ENCODE results near the gene BNIP1.
"Not testable (repeated sequence)": the region's sequence is repeated elsewhere in the genome, so short reads cannot be mapped to it uniquely, and the experiment has no call there.

BNIP1 gene, protein sequence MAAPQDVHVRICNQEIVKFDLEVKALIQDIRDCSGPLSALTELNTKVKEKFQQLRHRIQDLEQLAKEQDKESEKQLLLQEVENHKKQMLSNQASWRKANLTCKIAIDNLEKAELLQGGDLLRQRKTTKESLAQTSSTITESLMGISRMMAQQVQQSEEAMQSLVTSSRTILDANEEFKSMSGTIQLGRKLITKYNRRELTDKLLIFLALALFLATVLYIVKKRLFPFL

GRCh38 chr5:173144200-173145176 is at the start of gene BNIP1:
Gene BNIP1 (plus strand): TSS chr5:173144531. CDS start chr5:173144546, 15 bp downstream.
- H3K36me3 Mint-ChIP-seq (ENCODE audit: low read depth), result peaks cover 16% of the 10 kb centered on the region
- H3K27me3 Mint-ChIP-seq (ENCODE audit: low read depth), result no peaks in the 10 kb centered on the region
- peaks cover 6% of the 10 kb centered on the region for H3K4me1 Mint-ChIP-seq (ENCODE audit: low read depth)
- H3K9me3 Mint-ChIP-seq, result no peaks in the 10 kb centered on the region
- H3K4me3 Mint-ChIP-seq, result peak within 1 kb of the TSS; percentile 97
- peak within 1 kb of the TSS; percentile 99 for H3K27ac Mint-ChIP-seq
- peak; percentile 92 for DNase-seq (ENCODE audit: low spot score)

DNA sequence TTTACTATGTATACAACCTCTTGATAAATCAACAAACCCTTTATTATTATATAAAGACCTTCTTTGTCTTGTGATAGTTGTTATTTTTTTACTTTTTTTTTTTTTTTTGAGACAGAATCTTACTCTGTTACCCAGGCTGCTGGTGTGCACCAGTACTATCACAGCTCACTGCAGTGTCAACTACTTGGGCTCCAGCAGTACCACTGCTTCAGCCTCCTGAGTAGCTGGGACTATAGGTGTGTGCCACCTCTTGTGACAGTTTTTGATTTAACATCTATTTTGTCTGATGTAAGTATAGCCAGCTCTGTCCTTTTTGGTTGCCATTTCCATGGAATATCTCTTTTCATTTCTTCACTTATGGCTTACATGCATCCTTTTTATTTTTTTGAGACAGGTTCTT is 45.5 kb upstream of the BNIP1 start:
- Mint-ChIP-seq H3K36me3 (ENCODE audit: low read depth) (peaks cover 6% of the 10 kb centered on the region), H3K4me1 (ENCODE audit: low read depth) (peaks cover 3% of the 10 kb centered on the region), H3K27me3 (ENCODE audit: low read depth) (no peaks in the 10 kb centered on the region), H3K27ac (no peak overlapping the region), H3K9me3 (peaks cover 6% of the 10 kb centered on the region), H3K4me3 (no peak overlapping the region)
- no peak for DNase-seq (ENCODE audit: low spot score)

DNA sequence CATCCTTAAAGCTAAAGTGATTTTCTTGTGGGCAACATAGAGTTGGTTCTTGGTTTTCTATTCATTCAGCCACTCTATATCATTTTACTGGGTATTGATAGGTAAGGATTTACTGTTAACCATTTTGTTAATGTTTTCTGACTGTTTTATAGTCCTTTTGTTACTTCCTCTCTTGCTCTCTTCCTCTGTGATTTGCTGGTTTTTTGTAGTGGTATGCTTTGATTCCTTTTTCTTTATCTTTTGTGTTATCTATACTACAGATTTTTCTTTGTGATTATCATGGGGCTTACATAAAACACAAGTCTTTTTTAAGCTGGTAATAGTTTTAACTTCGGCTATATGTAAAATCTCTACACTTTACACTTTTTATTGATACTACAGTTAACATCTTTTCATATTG is 44.9 kb upstream of the BNIP1 start:
- Mint-ChIP-seq H3K27ac (no peak overlapping the region), H3K9me3 (peaks cover 6% of the 10 kb centered on the region), H3K36me3 (ENCODE audit: low read depth) (peaks cover 6% of the 10 kb centered on the region), H3K4me1 (ENCODE audit: low read depth) (peaks cover 3% of the 10 kb centered on the region), H3K4me3 (no peak overlapping the region), H3K27me3 (ENCODE audit: low read depth) (no peaks in the 10 kb centered on the region)
- DNase-seq (ENCODE audit: low spot score), result no peak

DNA sequence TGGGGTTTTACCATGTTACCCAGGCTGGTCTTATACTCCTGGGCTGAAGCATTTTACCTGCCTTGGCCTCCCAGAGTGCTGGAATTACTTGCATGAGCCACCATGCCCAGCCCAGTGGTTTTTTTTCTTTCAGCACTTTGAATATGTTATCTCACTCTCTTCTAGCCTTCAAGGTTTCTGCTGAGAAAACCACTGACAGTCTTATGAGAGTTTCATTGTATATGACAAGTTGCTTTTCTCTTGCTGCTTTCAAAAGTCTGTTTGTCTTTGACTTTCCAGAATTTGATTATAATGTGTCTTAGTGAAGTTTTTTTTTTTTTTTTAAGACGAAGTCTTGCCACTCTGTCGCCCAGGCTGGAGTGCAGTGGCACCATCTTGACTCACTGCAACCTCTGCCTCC is 43.1 kb upstream of the BNIP1 start:
- no peak for DNase-seq (ENCODE audit: low spot score)
- H3K4me1 Mint-ChIP-seq (ENCODE audit: low read depth), result peaks cover 3% of the 10 kb centered on the region
- H3K36me3 Mint-ChIP-seq (ENCODE audit: low read depth), result peaks cover 6% of the 10 kb centered on the region
- H3K27ac Mint-ChIP-seq, result no peak overlapping the region
- H3K4me3 Mint-ChIP-seq, result no peak overlapping the region
- no peaks in the 10 kb centered on the region for H3K27me3 Mint-ChIP-seq (ENCODE audit: low read depth)
- peaks cover 6% of the 10 kb centered on the region for H3K9me3 Mint-ChIP-seq

- H3K4me3 Mint-ChIP-seq, result no peak overlapping the region
- H3K4me1 Mint-ChIP-seq (ENCODE audit: low read depth), result peaks cover 3% of the 10 kb centered on the region
- H3K9me3 Mint-ChIP-seq, result peaks cover 6% of the 10 kb centered on the region
- peaks cover 6% of the 10 kb centered on the region for H3K36me3 Mint-ChIP-seq (ENCODE audit: low read depth)
- H3K27me3 Mint-ChIP-seq (ENCODE audit: low read depth), result no peaks in the 10 kb centered on the region
- DNase-seq (ENCODE audit: low spot score), result no peak
- H3K27ac Mint-ChIP-seq, result no peak overlapping the region
Measured at GRCh38 chr5:173103411-173103810, 40.9 kb upstream of the BNIP1 start.

- Mint-ChIP-seq H3K27ac (no peak overlapping the region), H3K36me3 (ENCODE audit: low read depth) (peaks cover 5% of the 10 kb centered on the region), H3K4me3 (no peak overlapping the region), H3K27me3 (ENCODE audit: low read depth) (no peaks in the 10 kb centered on the region), H3K4me1 (ENCODE audit: low read depth) (peaks cover 3% of the 10 kb centered on the region), H3K9me3 (no peaks in the 10 kb centered on the region)
- no peak for DNase-seq (ENCODE audit: low spot score)
Measured at GRCh38 chr5:173108914-173109313, 35.4 kb upstream of the BNIP1 start.

GRCh38 chr5:173114536-173114935 is 29.8 kb upstream of the BNIP1 start:
- no peak for DNase-seq (ENCODE audit: low spot score)
- Mint-ChIP-seq H3K4me3 (no peak overlapping the region), H3K27ac (no peak overlapping the region), H3K4me1 (ENCODE audit: low read depth) (peaks cover 3% of the 10 kb centered on the region), H3K36me3 (ENCODE audit: low read depth) (peaks cover 7% of the 10 kb centered on the region), H3K9me3 (peaks cover 1% of the 10 kb centered on the region), H3K27me3 (ENCODE audit: low read depth) (no peaks in the 10 kb centered on the region)

GRCh38 chr5:173119719-173120118 is 24.6 kb upstream of the BNIP1 start:
- H3K27me3 Mint-ChIP-seq (ENCODE audit: low read depth), result no peaks in the 10 kb centered on the region
- no peak for DNase-seq (ENCODE audit: low spot score)
- H3K4me3 Mint-ChIP-seq, result no peak overlapping the region
- no peak overlapping the region for H3K27ac Mint-ChIP-seq
- no peaks in the 10 kb centered on the region for H3K4me1 Mint-ChIP-seq (ENCODE audit: low read depth)
- peaks cover 11% of the 10 kb centered on the region for H3K36me3 Mint-ChIP-seq (ENCODE audit: low read depth)
- H3K9me3 Mint-ChIP-seq, result peaks cover 3% of the 10 kb centered on the region

DNA sequence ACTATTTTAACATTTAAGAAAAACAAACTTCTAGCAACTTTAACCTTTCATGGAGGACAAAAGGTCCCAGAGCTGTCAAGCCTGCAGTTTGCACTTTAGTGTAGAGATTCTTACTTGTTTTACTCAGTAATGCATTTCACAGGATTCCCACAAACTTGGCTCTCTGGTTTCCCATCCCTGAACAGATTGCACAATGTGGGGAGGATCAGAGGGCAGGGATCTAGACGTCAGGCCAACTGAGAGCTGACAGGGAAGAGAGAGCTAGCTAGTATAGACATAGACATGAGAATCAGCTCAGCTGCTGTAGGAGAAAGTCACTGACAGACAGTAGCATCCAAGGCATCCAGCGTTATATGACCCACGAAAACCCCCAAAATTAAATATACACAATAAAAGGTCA is 20.9 kb upstream of the BNIP1 start:
- Mint-ChIP-seq H3K9me3 (peaks cover 3% of the 10 kb centered on the region), H3K27ac (no peak overlapping the region), H3K36me3 (ENCODE audit: low read depth) (peaks cover 11% of the 10 kb centered on the region), H3K4me3 (no peak overlapping the region), H3K27me3 (ENCODE audit: low read depth) (no peaks in the 10 kb centered on the region), H3K4me1 (ENCODE audit: low read depth) (no peaks in the 10 kb centered on the region)
- DNase-seq (ENCODE audit: low spot score), result no peak

- not testable (repeated sequence) for DNase-seq (ENCODE audit: low spot score); H3K4me1 Mint-ChIP-seq (ENCODE audit: low read depth); H3K9me3 Mint-ChIP-seq; H3K4me3 Mint-ChIP-seq; H3K27me3 Mint-ChIP-seq (ENCODE audit: low read depth); H3K27ac Mint-ChIP-seq; H3K36me3 Mint-ChIP-seq (ENCODE audit: low read depth)
Measured at GRCh38 chr5:173132166-173132565, 12.2 kb upstream of the BNIP1 start.

DNA sequence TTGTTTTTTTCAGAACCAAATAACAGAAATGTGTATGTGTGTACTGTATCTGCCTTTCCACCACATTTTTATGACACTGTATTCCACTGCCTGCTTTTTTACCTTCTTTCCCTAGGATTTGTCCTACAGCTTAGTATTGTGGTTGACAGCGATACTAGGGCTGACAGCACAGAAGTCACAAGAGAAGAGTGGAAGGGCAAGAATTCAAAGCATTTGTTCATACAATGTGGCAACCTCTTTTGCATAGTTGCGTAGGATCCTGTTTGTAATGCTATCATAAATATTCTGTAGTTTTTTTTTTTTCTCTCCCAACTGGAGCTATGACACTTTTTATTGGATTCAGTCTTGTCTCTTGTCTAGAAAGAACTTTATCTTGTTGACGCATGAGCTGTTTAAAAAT is 5.6 kb upstream of the BNIP1 start:
- no peak overlapping the region for H3K4me3 Mint-ChIP-seq
- H3K36me3 Mint-ChIP-seq (ENCODE audit: low read depth), result no peaks in the 10 kb centered on the region
- no peaks in the 10 kb centered on the region for H3K27me3 Mint-ChIP-seq (ENCODE audit: low read depth)
- no peaks in the 10 kb centered on the region for H3K4me1 Mint-ChIP-seq (ENCODE audit: low read depth)
- no peaks in the 10 kb centered on the region for H3K9me3 Mint-ChIP-seq
- H3K27ac Mint-ChIP-seq, result no peak overlapping the region
- no peak for DNase-seq (ENCODE audit: low spot score)

- no peak for DNase-seq (ENCODE audit: low spot score)
- Mint-ChIP-seq H3K9me3 (no peaks in the 10 kb centered on the region), H3K27ac (no peak overlapping the region), H3K27me3 (ENCODE audit: low read depth) (no peaks in the 10 kb centered on the region), H3K4me1 (ENCODE audit: low read depth) (peaks cover 2% of the 10 kb centered on the region), H3K36me3 (ENCODE audit: low read depth) (no peaks in the 10 kb centered on the region), H3K4me3 (no peak overlapping the region)
Measured at GRCh38 chr5:173139631-173140030, 4.7 kb upstream of the BNIP1 start.

DNA sequence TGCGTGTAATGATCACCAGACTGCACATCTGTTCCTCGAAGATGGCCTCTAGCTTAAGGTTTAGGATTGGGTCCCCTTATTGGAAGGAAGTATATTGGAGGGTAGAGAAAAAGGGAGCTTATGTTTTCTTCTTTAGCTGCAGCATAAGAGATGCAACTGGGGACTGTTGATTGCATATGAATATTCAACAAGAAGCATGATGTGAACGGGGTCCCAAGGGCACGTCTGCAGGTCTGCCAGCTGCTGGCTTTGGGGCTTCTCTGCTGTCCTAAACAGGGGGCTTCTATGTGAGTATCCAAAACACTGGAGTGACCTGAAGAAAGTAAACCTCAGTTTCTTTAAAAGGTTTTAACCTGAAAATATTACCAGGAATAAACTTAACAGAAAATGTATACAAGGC is 3.6 kb upstream of the BNIP1 start:
- no peaks in the 10 kb centered on the region for H3K9me3 Mint-ChIP-seq

GRCh38 chr5:173143567-173143966 is 764 bp upstream of the BNIP1 start:
- no peaks in the 10 kb centered on the region for H3K9me3 Mint-ChIP-seq

More for the DNA sequence above, 3.6 kb upstream of the BNIP1 start:
- no peak overlapping the region for H3K4me3 Mint-ChIP-seq
- DNase-seq (ENCODE audit: low spot score), result no peak
- no peaks in the 10 kb centered on the region for H3K27me3 Mint-ChIP-seq (ENCODE audit: low read depth)
- peaks cover 6% of the 10 kb centered on the region for H3K4me1 Mint-ChIP-seq (ENCODE audit: low read depth)
- peaks cover 2% of the 10 kb centered on the region for H3K36me3 Mint-ChIP-seq (ENCODE audit: low read depth)
- no peak overlapping the region for H3K27ac Mint-ChIP-seq

More at GRCh38 chr5:173143567-173143966, 764 bp upstream of the BNIP1 start:
- Mint-ChIP-seq H3K4me3 (no peak overlapping the region), H3K36me3 (ENCODE audit: low read depth) (peaks cover 7% of the 10 kb centered on the region), H3K4me1 (ENCODE audit: low read depth) (peaks cover 6% of the 10 kb centered on the region), H3K27me3 (ENCODE audit: low read depth) (no peaks in the 10 kb centered on the region), H3K27ac (no peak overlapping the region)
- no peak for DNase-seq (ENCODE audit: low spot score)

Measured in T-helper 2 cell treated with Interferon-gamma antibody and Interleukin-4, amounts not matched to agents 5 μg/mL and 100 μg/mL, for 36 hours (primary cell).